Measurements from ENCODE around the gene SLC10A4.
"Not testable (repeated sequence)": the region's sequence is repeated elsewhere in the genome, so short reads cannot be mapped to it uniquely, and the experiment has no call there.

SLC10A4 gene

GRCh38 chr4:48449151-48449550 is 34.0 kb upstream of the SLC10A4 start:
- Histone ChIP-seq H3K36me3 (ENCODE audit: control insufficient read depth, insufficient read depth, low read length) (no peaks in the 10 kb centered on the region), H4K5ac (ENCODE audit: low read length) (no peak overlapping the region), H3K9ac (ENCODE audit: low read length) (no peak overlapping the region), H2BK15ac (replicated peaks; ENCODE audit: low read depth) (no peak overlapping the region), H3K4me1 (ENCODE audit: control insufficient read depth, low read depth, low read length) (no peaks in the 10 kb centered on the region), H3K18ac (ENCODE audit: low read length) (no peak overlapping the region), H4K8ac (ENCODE audit: low read depth, low read length) (no peak overlapping the region), H3K56ac (ENCODE audit: low read length) (no peak overlapping the region), H2BK5ac (ENCODE audit: low read length) (no peak overlapping the region), H3K4me2 (ENCODE audit: low read length) (no peak overlapping the region), H3K4ac (ENCODE audit: low read depth, low read length) (no peak overlapping the region), H3K79me1 (ENCODE audit: low read length) (no peaks in the 10 kb centered on the region), H3K27ac (ENCODE audit: low read depth, low read length) (no peak overlapping the region), H3K27me3 (ENCODE audit: insufficient read depth, low read length, poor library complexity) (no peaks in the 10 kb centered on the region), H3K79me2 (ENCODE audit: control insufficient read depth, insufficient read depth, low read length) (no peaks in the 10 kb centered on the region), H2AK5ac (ENCODE audit: low read length) (no peak overlapping the region), H2BK120ac (ENCODE audit: low read depth, low read length) (no peak overlapping the region), H3K4me3 (ENCODE audit: low read length) (no peak overlapping the region), H3K23ac (ENCODE audit: low read length) (no peak overlapping the region)
- WGBS (ENCODE audit: extremely low coverage, insufficient coverage, low lambda C conversion rate) = no CpG with 5 or more reads among the region's 10 CpGs
- DNase-seq = no peak

- no peak overlapping the region for H2BK15ac ChIP-seq (replicated peaks; ENCODE audit: low read depth)
- no peak overlapping the region for H2AK5ac ChIP-seq (ENCODE audit: low read length)
- H3K4me3 ChIP-seq (ENCODE audit: low read length) = no peak overlapping the region
- H3K23ac ChIP-seq (ENCODE audit: low read length) = no peak overlapping the region
- no peak overlapping the region for H2BK5ac ChIP-seq (ENCODE audit: low read length)
- H3K4me2 ChIP-seq (ENCODE audit: low read length) = no peak overlapping the region
- no peak overlapping the region for H4K5ac ChIP-seq (ENCODE audit: low read length)
- H3K56ac ChIP-seq (ENCODE audit: low read length) = no peak overlapping the region
- WGBS (ENCODE audit: extremely low coverage, insufficient coverage, low lambda C conversion rate) = no CpG with 5 or more reads among the region's 3 CpGs
- no peak overlapping the region for H3K27ac ChIP-seq (ENCODE audit: low read depth, low read length)
- H3K36me3 ChIP-seq (ENCODE audit: control insufficient read depth, insufficient read depth, low read length) = no peaks in the 10 kb centered on the region
- H4K8ac ChIP-seq (ENCODE audit: low read depth, low read length) = no peak overlapping the region
- H3K9ac ChIP-seq (ENCODE audit: low read length) = no peak overlapping the region
- no peaks in the 10 kb centered on the region for H3K79me2 ChIP-seq (ENCODE audit: control insufficient read depth, insufficient read depth, low read length)
- no peak overlapping the region for H2BK120ac ChIP-seq (ENCODE audit: low read depth, low read length)
- H3K4me1 ChIP-seq (ENCODE audit: control insufficient read depth, low read depth, low read length) = no peaks in the 10 kb centered on the region
- no peak overlapping the region for H3K4ac ChIP-seq (ENCODE audit: low read depth, low read length)
- DNase-seq = no peak
- no peaks in the 10 kb centered on the region for H3K79me1 ChIP-seq (ENCODE audit: low read length)
- no peak overlapping the region for H3K18ac ChIP-seq (ENCODE audit: low read length)
- no peaks in the 10 kb centered on the region for H3K27me3 ChIP-seq (ENCODE audit: insufficient read depth, low read length, poor library complexity)
These were observed 32.4 kb upstream of the SLC10A4 start for GRCh38 chr4:48450740-48451139.

GRCh38 chr4:48451656-48452055 is 31.5 kb upstream of the SLC10A4 start:
- H3K4me3 ChIP-seq (ENCODE audit: low read length); H3K9ac ChIP-seq (ENCODE audit: low read length); H2AK5ac ChIP-seq (ENCODE audit: low read length); H4K5ac ChIP-seq (ENCODE audit: low read length); H3K79me1 ChIP-seq (ENCODE audit: low read length); H2BK15ac ChIP-seq (replicated peaks; ENCODE audit: low read depth); H4K8ac ChIP-seq (ENCODE audit: low read depth, low read length); DNase-seq; H3K4me2 ChIP-seq (ENCODE audit: low read length); H3K27ac ChIP-seq (ENCODE audit: low read depth, low read length); H2BK120ac ChIP-seq (ENCODE audit: low read depth, low read length); H3K4me1 ChIP-seq (ENCODE audit: control insufficient read depth, low read depth, low read length); H3K79me2 ChIP-seq (ENCODE audit: control insufficient read depth, insufficient read depth, low read length); H3K18ac ChIP-seq (ENCODE audit: low read length); H2BK5ac ChIP-seq (ENCODE audit: low read length); H3K27me3 ChIP-seq (ENCODE audit: insufficient read depth, low read length, poor library complexity); H3K23ac ChIP-seq (ENCODE audit: low read length); H3K36me3 ChIP-seq (ENCODE audit: control insufficient read depth, insufficient read depth, low read length); H3K56ac ChIP-seq (ENCODE audit: low read length); H3K4ac ChIP-seq (ENCODE audit: low read depth, low read length): not testable (repeated sequence)
- WGBS (ENCODE audit: extremely low coverage, insufficient coverage, low lambda C conversion rate) = no CpG with 5 or more reads among the region's 3 CpGs

GRCh38 chr4:48454591-48454990 is 28.6 kb upstream of the SLC10A4 start:
- Histone ChIP-seq H3K79me1 (ENCODE audit: low read length) (no peaks in the 10 kb centered on the region), H4K8ac (ENCODE audit: low read depth, low read length) (no peak overlapping the region), H2BK5ac (ENCODE audit: low read length) (no peak overlapping the region), H3K4me3 (ENCODE audit: low read length) (no peak overlapping the region), H3K4ac (ENCODE audit: low read depth, low read length) (no peak overlapping the region), H3K79me2 (ENCODE audit: control insufficient read depth, insufficient read depth, low read length) (no peaks in the 10 kb centered on the region), H3K27me3 (ENCODE audit: insufficient read depth, low read length, poor library complexity) (no peaks in the 10 kb centered on the region), H3K4me2 (ENCODE audit: low read length) (no peak overlapping the region), H2AK5ac (ENCODE audit: low read length) (no peak overlapping the region), H3K23ac (ENCODE audit: low read length) (no peak overlapping the region), H3K27ac (ENCODE audit: low read depth, low read length) (no peak overlapping the region), H4K5ac (ENCODE audit: low read length) (no peak overlapping the region), H3K36me3 (ENCODE audit: control insufficient read depth, insufficient read depth, low read length) (no peaks in the 10 kb centered on the region), H3K18ac (ENCODE audit: low read length) (no peak overlapping the region), H3K4me1 (ENCODE audit: control insufficient read depth, low read depth, low read length) (no peaks in the 10 kb centered on the region), H2BK15ac (replicated peaks; ENCODE audit: low read depth) (no peak overlapping the region), H3K9ac (ENCODE audit: low read length) (no peak overlapping the region), H2BK120ac (ENCODE audit: low read depth, low read length) (no peak overlapping the region), H3K56ac (ENCODE audit: low read length) (no peak overlapping the region)
- no peak for DNase-seq
- WGBS (ENCODE audit: extremely low coverage, insufficient coverage, low lambda C conversion rate) = no CpG with 5 or more reads among the region's 2 CpGs

- Histone ChIP-seq H2BK5ac (ENCODE audit: low read length) (no peak overlapping the region), H3K23ac (ENCODE audit: low read length) (no peak overlapping the region), H2BK15ac (replicated peaks; ENCODE audit: low read depth) (no peak overlapping the region), H3K18ac (ENCODE audit: low read length) (no peak overlapping the region), H3K4me3 (ENCODE audit: low read length) (no peak overlapping the region), H3K4me2 (ENCODE audit: low read length) (no peak overlapping the region), H2BK120ac (ENCODE audit: low read depth, low read length) (no peak overlapping the region), H3K4me1 (ENCODE audit: control insufficient read depth, low read depth, low read length) (no peaks in the 10 kb centered on the region), H3K56ac (ENCODE audit: low read length) (no peak overlapping the region), H3K9ac (ENCODE audit: low read length) (no peak overlapping the region), H3K27me3 (ENCODE audit: insufficient read depth, low read length, poor library complexity) (peaks cover 1% of the 10 kb centered on the region), H4K8ac (ENCODE audit: low read depth, low read length) (no peak overlapping the region), H3K4ac (ENCODE audit: low read depth, low read length) (no peak overlapping the region), H3K27ac (ENCODE audit: low read depth, low read length) (no peak overlapping the region), H4K5ac (ENCODE audit: low read length) (no peak overlapping the region), H3K36me3 (ENCODE audit: control insufficient read depth, insufficient read depth, low read length) (no peaks in the 10 kb centered on the region), H2AK5ac (ENCODE audit: low read length) (no peak overlapping the region), H3K79me2 (ENCODE audit: control insufficient read depth, insufficient read depth, low read length) (no peaks in the 10 kb centered on the region), H3K79me1 (ENCODE audit: low read length) (no peaks in the 10 kb centered on the region)
- peak; percentile 70 for DNase-seq
These were observed 22.1 kb upstream of the SLC10A4 start for GRCh38 chr4:48461000-48461399.

GRCh38 chr4:48462363-48462762 is 20.8 kb upstream of the SLC10A4 start:
- Histone ChIP-seq H3K27me3 (ENCODE audit: insufficient read depth, low read length, poor library complexity) (peaks cover 1% of the 10 kb centered on the region), H2AK5ac (ENCODE audit: low read length) (no peak overlapping the region), H3K27ac (ENCODE audit: low read depth, low read length) (no peak overlapping the region), H3K18ac (ENCODE audit: low read length) (no peak overlapping the region), H3K4me1 (ENCODE audit: control insufficient read depth, low read depth, low read length) (no peaks in the 10 kb centered on the region), H3K4me2 (ENCODE audit: low read length) (no peak overlapping the region), H2BK5ac (ENCODE audit: low read length) (no peak overlapping the region), H3K23ac (ENCODE audit: low read length) (no peak overlapping the region), H3K4me3 (ENCODE audit: low read length) (no peak overlapping the region), H3K9ac (ENCODE audit: low read length) (no peak overlapping the region), H4K8ac (ENCODE audit: low read depth, low read length) (no peak overlapping the region), H3K56ac (ENCODE audit: low read length) (no peak overlapping the region), H2BK15ac (replicated peaks; ENCODE audit: low read depth) (no peak overlapping the region), H3K4ac (ENCODE audit: low read depth, low read length) (no peak overlapping the region), H4K5ac (ENCODE audit: low read length) (no peak overlapping the region), H3K79me1 (ENCODE audit: low read length) (no peaks in the 10 kb centered on the region), H2BK120ac (ENCODE audit: low read depth, low read length) (no peak overlapping the region), H3K36me3 (ENCODE audit: control insufficient read depth, insufficient read depth, low read length) (no peaks in the 10 kb centered on the region), H3K79me2 (ENCODE audit: control insufficient read depth, insufficient read depth, low read length) (no peaks in the 10 kb centered on the region)
- no CpG with 5 or more reads among the region's 5 CpGs for WGBS (ENCODE audit: extremely low coverage, insufficient coverage, low lambda C conversion rate)
- no peak for DNase-seq
